HG03521 (cell line): ENCODE data around the gene HOXD9.

Experiments used
- ATAC-seq: cut with Tn5 transposase; IDR thresholded peaks from one replicate; pipeline ENCODE4 v1.9.1; 2021; ENCODE audit warnings: mild to moderate bottlenecking, moderate library complexity; ENCODE audit not compliant: unreplicated experiment

HOXD9 gene

GRCh38 chr2:176152350-176153181, 30.0 kb downstream of the HOXD9 start:
- no peak for ATAC-seq

GRCh38 chr2:176154576-176155252, 32.2 kb downstream of the HOXD9 start:
- ATAC-seq: no peak

- no peak for ATAC-seq
Measured at GRCh38 chr2:176155356-176156044, 33.0 kb downstream of the HOXD9 start.

- ATAC-seq: no peak
Measured at GRCh38 chr2:176156301-176156806, 33.8 kb downstream of the HOXD9 start.

GRCh38 chr2:176156807-176157498, 34.4 kb downstream of the HOXD9 start, which contains the start of gene HOXD3:
HOXD3 (plus strand) TSS chr2:176157307; CDS start chr2:176169115, 11,808 bp downstream.
- no peak for ATAC-seq

- ATAC-seq: no peak
Measured at GRCh38 chr2:176157499-176158185, 35.1 kb downstream of the HOXD9 start.

GRCh38 chr2:176158186-176158591, 35.7 kb downstream of the HOXD9 start:
- no peak for ATAC-seq

GRCh38 chr2:176158855-176159662, 36.5 kb downstream of the HOXD9 start:
- no peak for ATAC-seq

GRCh38 chr2:176159663-176160250, 37.2 kb downstream of the HOXD9 start:
- ATAC-seq: no peak

GRCh38 chr2:176160251-176160985, 37.9 kb downstream of the HOXD9 start:
- no peak for ATAC-seq

- no peak for ATAC-seq
Measured at GRCh38 chr2:176160986-176161824, 38.7 kb downstream of the HOXD9 start.

- no peak for ATAC-seq
Measured at GRCh38 chr2:176161825-176162626, 39.5 kb downstream of the HOXD9 start.

- ATAC-seq: no peak
Measured at GRCh38 chr2:176162911-176163671, 40.6 kb downstream of the HOXD9 start.

- no peak for ATAC-seq
Measured at GRCh38 chr2:176163672-176164056, 41.1 kb downstream of the HOXD9 start.

GRCh38 chr2:176164201-176164600, 41.7 kb downstream of the HOXD9 start:
- no peak for ATAC-seq
